Esophagus squamous epithelium (tissue), 5 donors: Measurements from ENCODE around the gene NYAP1. TPM values are rescaled to one million over a fixed set of nuclear protein-coding genes. Genes with fewer than 3 reads are reported as not detected.
"Not testable (repeated sequence)": the region's sequence is repeated elsewhere in the genome, so short reads cannot be mapped to it uniquely, and the experiment has no call there.

Experiments
- DNase-seq: peaks from one replicate; lab custom pipeline; 2025; lab: John Stamatoyannopoulos, UW
- H3K27ac ChIP-seq, 4 donors: fragments of 200-600 bp; sonication (generic); one replicate each; pipeline ENCODE4 v1.5.1; 2016 to 2019; ENCODE audit warnings: mild to moderate bottlenecking in 1 of 4
- H3K27me3 ChIP-seq, 4 donors: fragments of 200-600 bp; sonication (generic); 1 replicate in 3 of 4; 2 replicates in 1 of 4; pipeline versions ENCODE4 v1.5.1 to v1.6.0; 2017 to 2021; ENCODE audit warnings: antibody characterized with exemption in 1 of 4
- H3K36me3 ChIP-seq, 3 donors: fragments of 200-600 bp; sonication (generic); one replicate each; pipeline ENCODE4 v1.5.1; 2016 to 2019
- H3K4me1 ChIP-seq, 3 donors: fragments of 200-600 bp; sonication (generic); one replicate each; pipeline ENCODE4 v1.5.1; 2017 to 2019
- H3K4me3 ChIP-seq, 4 donors: fragments of 200-600 bp; sonication (generic); 1 replicate in 3 of 4; 2 replicates in 1 of 4; pipeline ENCODE4 v1.5.1; 2016 to 2019; ENCODE audit warnings: mild to moderate bottlenecking in 2 of 4, moderate library complexity in 1 of 4
- H3K9me3 ChIP-seq, 3 donors: fragments of 200-600 bp; sonication (generic); one replicate each; pipeline ENCODE4 v1.5.1; 2016 to 2019
- POLR2A ChIP-seq, 4 donors: fragments of 450-650 bp; IDR thresholded peaks; one replicate each; pipeline ENCODE4 v1.6.1; 2017; ENCODE audit warnings: antibody characterized with exemption in 4 of 4, mild to moderate bottlenecking in 4 of 4, moderate library complexity in 3 of 4
- WGBS, 2 donors: methylation state at CpG; one replicate each; pipeline ENCODE4 v1.1.5; 2018; 5-methylcytosine and 5-hydroxymethylcytosine counted together
- intact Hi-C: fragments of 100-400 bp; cut with DNase I; formaldehyde crosslinking; loops from one replicate; pipeline ENCODE4 v1.15.0; 2022
- total RNA-seq, 4 donors: library from RNA; depleted of rRNA; stranded (reverse); fragments of >200 nt; gene quantifications; one replicate each; pipeline ENCODE4 v1.1.0, GENCODE V29; 2016
- TF ChIP-seq, protein P1 (sequence below), 6 experiments: fragments of 450-650 bp in 4 of 6; fragments of 200-600 bp in 2 of 6; sonication (generic) in 2 of 6; IDR thresholded peaks; one replicate each; pipeline ENCODE4 v1.5.1; 2016 to 2019; ENCODE audit warnings: antibody characterized with exemption in 6 of 6, mild to moderate bottlenecking in 4 of 6, moderate library complexity in 4 of 6
- donor health status: DM: yes; HTN: yes; CAD: no.

Gene NYAP1
- total RNA-seq, 4 donors from 2014 or later, result 0.31 to 1.1 (median 0.57) TPM; not detected in 1

GRCh38 chr7:100444311-100445278, 39.1 kb upstream of the NYAP1 start:
- WGBS, 2 donors, result 38 to 50% methylated on average over 10 to 11 of the region's 14 CpGs
- Histone ChIP-seq H3K4me1 (peaks cover 0 to 23% (median 0%) of the 10 kb centered on the region in 3 donors), H3K27ac (peak overlapping the region in 3 of 4 donors; percentile 41 to 76 (median 69)), H3K27me3 (no peaks in the 10 kb centered on the region), H3K4me3 (no peak overlapping the region), H3K9me3 (no peaks in the 10 kb centered on the region), H3K36me3 (no peaks in the 10 kb centered on the region)
- intact Hi-C loops, result no loop called here
- DNase-seq, result no peak
- TF ChIP-seq, protein P1, sequence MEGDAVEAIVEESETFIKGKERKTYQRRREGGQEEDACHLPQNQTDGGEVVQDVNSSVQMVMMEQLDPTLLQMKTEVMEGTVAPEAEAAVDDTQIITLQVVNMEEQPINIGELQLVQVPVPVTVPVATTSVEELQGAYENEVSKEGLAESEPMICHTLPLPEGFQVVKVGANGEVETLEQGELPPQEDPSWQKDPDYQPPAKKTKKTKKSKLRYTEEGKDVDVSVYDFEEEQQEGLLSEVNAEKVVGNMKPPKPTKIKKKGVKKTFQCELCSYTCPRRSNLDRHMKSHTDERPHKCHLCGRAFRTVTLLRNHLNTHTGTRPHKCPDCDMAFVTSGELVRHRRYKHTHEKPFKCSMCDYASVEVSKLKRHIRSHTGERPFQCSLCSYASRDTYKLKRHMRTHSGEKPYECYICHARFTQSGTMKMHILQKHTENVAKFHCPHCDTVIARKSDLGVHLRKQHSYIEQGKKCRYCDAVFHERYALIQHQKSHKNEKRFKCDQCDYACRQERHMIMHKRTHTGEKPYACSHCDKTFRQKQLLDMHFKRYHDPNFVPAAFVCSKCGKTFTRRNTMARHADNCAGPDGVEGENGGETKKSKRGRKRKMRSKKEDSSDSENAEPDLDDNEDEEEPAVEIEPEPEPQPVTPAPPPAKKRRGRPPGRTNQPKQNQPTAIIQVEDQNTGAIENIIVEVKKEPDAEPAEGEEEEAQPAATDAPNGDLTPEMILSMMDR (IDR thresholded peaks at IDR 0.05), result no peak
- TF ChIP-seq POLR2A (IDR thresholded peaks at IDR 0.05), result no peak

DNA sequence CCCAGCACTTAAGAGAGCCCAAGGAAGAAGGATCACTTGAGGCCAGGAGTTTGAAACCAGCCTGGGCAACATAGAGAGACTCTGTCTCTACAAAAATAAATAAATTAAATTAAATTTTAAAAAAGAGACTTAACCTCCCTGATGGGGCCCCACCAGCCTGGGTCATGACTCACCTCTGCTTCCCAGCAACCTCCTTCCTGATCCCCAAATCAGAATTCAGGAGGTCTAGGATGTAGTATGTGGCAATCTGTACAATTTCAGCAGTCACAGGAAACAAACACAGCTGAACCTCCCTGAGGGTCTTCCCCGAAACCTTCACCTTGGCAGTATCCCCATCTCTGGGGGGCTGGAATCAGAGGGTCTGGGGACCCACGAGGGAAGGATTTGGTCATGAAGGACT, 37.7 kb upstream of the NYAP1 start:
- H3K4me1 ChIP-seq, result peaks cover 0 to 38% (median 5%) of the 10 kb centered on the region in 3 donors
- peak overlapping the region in 3 of 4 donors; percentile 17 to 46 (median 37) for H3K27ac ChIP-seq
- no peak overlapping the region for H3K4me3 ChIP-seq
- TF ChIP-seq, protein P1 (IDR thresholded peaks at IDR 0.05), result no peak
- no peak for TF ChIP-seq POLR2A (IDR thresholded peaks at IDR 0.05)
- no peaks in the 10 kb centered on the region for H3K9me3 ChIP-seq
- no peaks in the 10 kb centered on the region for H3K27me3 ChIP-seq
- no peaks in the 10 kb centered on the region for H3K36me3 ChIP-seq
- intact Hi-C loops, result no loop called here
- no peak for DNase-seq
- 40 to 92% methylated on average over 1 to 2 of the region's 2 CpGs for WGBS, 2 donors

GRCh38 chr7:100447363-100447762, 36.4 kb upstream of the NYAP1 start:
- H3K27ac ChIP-seq, intact Hi-C loops, H3K9me3 ChIP-seq, DNase-seq, H3K27me3 ChIP-seq, H3K36me3 ChIP-seq, H3K4me3 ChIP-seq: not testable (repeated sequence)
- 94 to 96% methylated on average over 3 to 6 of the region's 8 CpGs for WGBS, 2 donors
- H3K4me1 ChIP-seq, result peaks cover 0 to 38% (median 5%) of the 10 kb centered on the region in 3 donors

- Histone ChIP-seq H3K27ac (peak overlapping the region in 1 of 4 donors; percentile 90), H3K4me1 (peaks cover 0 to 34% (median 5%) of the 10 kb centered on the region in 3 donors), H3K27me3 (no peaks in the 10 kb centered on the region), H3K36me3 (no peaks in the 10 kb centered on the region), H3K9me3 (no peaks in the 10 kb centered on the region), H3K4me3 (no peak overlapping the region)
- 84 to 87% methylated on average over 8 to 13 of the region's 13 CpGs for WGBS, 2 donors
- DNase-seq, result no peak
- TF ChIP-seq POLR2A (IDR thresholded peaks at IDR 0.05), result no peak
- TF ChIP-seq, protein P1 (IDR thresholded peaks at IDR 0.05), result no peak
- intact Hi-C loops, result no loop called here
Measured at GRCh38 chr7:100449190-100449795, 34.4 kb upstream of the NYAP1 start.

- H3K36me3 ChIP-seq, result no peaks in the 10 kb centered on the region
- intact Hi-C loops, result no loop called here
- H3K27me3 ChIP-seq, result no peaks in the 10 kb centered on the region
- TF ChIP-seq, protein P1 (IDR thresholded peaks at IDR 0.05), result no peak
- peaks cover 0 to 16% (median 10%) of the 10 kb centered on the region in 3 donors for H3K4me1 ChIP-seq
- 68 to 72% methylated on average over 3 of the region's 3 CpGs for WGBS, 2 donors
- no peaks in the 10 kb centered on the region for H3K9me3 ChIP-seq
- DNase-seq, result no peak
- no peak overlapping the region for H3K4me3 ChIP-seq
- H3K27ac ChIP-seq, result no peak overlapping the region
Measured at GRCh38 chr7:100452513-100452912, 31.2 kb upstream of the NYAP1 start.

DNA sequence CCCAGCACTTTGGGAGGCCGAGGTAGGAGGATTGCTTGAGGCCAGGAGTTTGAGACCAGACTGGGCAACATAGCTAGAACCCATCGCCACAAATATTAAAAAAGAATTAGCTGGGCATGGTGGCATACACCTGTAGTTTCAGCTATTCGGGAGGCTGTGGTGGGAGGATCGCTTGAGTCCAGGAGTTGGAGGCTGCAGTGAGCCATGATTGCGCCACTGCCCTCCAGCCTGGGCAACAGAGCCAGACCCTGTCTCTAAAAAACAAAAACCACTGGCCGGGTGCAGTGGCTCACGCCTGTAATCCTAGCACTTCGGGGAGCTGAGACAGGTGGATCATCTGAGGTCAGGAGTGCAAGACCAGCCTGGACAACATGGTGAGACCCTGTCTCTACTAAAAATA, 29.9 kb upstream of the NYAP1 start:
- H3K27ac ChIP-seq, intact Hi-C loops, H3K36me3 ChIP-seq, H3K9me3 ChIP-seq, H3K4me3 ChIP-seq, DNase-seq, H3K27me3 ChIP-seq: not testable (repeated sequence)
- peaks cover 0 to 16% (median 10%) of the 10 kb centered on the region in 3 donors for H3K4me1 ChIP-seq
- WGBS, 2 donors, result 83 to 88% methylated on average over 5 to 8 of the region's 8 CpGs
